Fibroblast of lung (primary cell): ENCODE results near the gene DLGAP1.

Source experiments
- CTCF ChIP-seq, 2 donors: IDR thresholded peaks in 1 of 2; conservative IDR thresholded peaks in 1 of 2; 1 replicate in 1 of 2; 2 replicates in 1 of 2; pipeline ENCODE4 v1.5.1; 2011 to 2012; ENCODE audit warnings: low read length in 2 of 2, control low read depth in 1 of 2, inconsistent platforms in 1 of 2, low read depth in 1 of 2, mild to moderate bottlenecking in 1 of 2
- EZH2 ChIP-seq: IDR thresholded peaks from 2 replicates; pipeline ENCODE4 v1.5.1; 2012; ENCODE audit warnings: low read length, control low read depth, mild to moderate bottlenecking; ENCODE audit errors: missing control alignments

GRCh38 chr18:4412286-4412685 lies 42.8 kb downstream of the DLGAP1 start:
- TF ChIP-seq CTCF (conservative IDR thresholded peaks at IDR 0.05 in 1 of 2, IDR thresholded peaks at IDR 0.05 in 1 of 2; ENCODE audit: low read depth in 1 of 2, low read length in 2 of 2) (no peak), EZH2 (no peak)
